ENCODE results near the gene AOC1.

Gene AOC1

DNA sequence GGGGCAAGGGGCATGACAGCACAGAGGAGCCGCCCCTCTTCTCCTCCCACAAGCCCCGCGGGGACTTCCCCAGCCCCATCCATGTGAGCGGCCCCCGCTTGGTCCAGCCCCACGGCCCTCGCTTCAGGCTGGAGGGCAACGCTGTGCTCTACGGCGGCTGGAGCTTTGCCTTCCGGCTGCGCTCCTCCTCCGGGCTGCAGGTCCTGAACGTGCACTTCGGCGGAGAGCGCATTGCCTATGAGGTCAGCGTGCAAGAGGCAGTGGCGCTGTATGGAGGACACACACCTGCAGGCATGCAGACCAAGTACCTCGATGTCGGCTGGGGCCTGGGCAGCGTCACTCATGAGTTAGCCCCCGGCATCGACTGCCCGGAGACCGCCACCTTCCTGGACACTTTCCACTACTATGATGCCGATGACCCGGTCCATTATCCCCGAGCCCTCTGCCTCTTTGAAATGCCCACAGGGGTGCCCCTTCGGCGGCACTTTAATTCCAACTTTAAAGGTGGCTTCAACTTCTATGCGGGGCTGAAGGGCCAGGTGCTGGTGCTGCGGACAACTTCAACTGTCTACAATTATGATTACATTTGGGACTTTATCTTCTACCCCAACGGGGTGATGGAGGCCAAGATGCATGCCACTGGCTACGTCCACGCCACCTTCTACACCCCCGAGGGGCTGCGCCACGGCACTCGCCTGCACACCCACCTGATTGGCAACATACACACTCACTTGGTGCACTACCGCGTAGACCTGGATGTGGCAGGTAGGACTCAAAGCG, 5.1 kb downstream of the AOC1 start:
- no peak for DNase-seq (ENCODE audit: low spot score)

DNA sequence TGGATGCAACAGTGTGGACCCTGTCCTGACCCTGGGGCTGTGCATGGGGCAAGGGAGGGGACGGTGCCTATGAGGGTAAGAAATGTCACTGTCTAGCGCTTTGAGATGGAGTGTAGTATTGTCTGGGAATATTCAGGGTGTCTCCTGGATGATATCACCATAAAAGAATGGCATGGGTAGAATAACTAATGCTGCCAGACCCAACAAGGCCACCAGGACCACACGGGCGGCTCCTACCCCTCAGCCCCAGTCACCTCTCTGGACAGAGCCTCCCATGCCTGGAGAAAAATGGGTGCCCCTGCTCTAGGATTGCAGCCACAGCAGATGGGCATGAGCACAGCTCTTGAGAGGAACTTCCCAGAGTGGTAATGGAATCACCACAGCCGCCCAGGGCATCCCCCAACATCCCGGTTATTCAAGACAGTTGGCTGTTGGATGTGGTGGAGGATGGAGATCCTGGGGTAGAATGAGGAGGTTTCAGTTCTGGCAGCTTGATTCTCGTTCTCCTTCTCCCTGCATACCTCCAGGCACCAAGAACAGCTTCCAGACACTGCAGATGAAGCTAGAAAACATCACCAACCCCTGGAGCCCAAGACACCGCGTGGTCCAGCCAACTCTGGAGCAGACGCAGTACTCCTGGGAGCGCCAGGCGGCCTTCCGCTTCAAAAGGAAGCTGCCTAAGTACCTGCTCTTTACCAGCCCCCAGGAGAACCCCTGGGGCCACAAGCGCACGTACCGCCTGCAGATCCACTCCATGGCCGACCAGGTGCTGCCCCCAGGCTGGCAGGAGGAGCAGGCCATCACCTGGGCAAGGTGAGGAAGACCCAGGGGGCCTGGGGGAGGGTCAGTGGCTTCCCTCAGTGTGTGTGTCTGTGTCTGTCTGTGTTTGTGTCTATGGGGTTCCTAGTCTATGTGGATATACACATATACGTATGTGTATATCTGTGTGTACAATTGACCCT, 6.2 kb downstream of the AOC1 start:
- DNase-seq (ENCODE audit: low spot score) = no peak

DNA sequence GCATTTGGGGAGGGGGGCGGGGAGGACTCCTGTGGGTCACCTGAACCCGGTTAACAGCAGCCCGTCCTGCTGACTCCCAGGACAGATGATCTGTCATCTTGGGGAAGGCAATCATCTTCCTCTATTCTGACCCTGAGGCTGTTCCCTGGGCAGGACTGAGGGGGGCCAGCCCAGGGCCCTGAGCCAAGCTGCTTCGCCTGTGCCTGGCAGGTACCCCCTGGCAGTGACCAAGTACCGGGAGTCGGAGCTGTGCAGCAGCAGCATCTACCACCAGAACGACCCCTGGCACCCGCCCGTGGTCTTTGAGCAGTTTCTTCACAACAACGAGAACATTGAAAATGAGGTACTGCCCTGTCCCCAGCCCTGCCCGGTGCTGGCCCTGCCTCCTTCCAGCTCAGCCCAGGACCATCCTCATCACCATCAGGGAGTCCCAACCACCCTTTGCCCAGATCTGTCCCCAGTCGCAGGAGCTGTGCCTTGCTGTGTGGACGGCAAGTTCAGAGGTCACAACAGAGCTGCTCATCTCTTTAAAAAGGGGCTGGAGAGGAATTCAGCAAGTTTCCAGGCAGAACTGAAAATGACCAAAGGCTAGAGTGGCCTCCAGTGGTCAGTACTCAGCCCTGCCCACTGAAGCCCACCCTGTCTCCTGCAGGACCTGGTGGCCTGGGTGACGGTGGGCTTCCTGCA, 8.1 kb downstream of the AOC1 start:
- no peak for DNase-seq (ENCODE audit: low spot score)

DNA sequence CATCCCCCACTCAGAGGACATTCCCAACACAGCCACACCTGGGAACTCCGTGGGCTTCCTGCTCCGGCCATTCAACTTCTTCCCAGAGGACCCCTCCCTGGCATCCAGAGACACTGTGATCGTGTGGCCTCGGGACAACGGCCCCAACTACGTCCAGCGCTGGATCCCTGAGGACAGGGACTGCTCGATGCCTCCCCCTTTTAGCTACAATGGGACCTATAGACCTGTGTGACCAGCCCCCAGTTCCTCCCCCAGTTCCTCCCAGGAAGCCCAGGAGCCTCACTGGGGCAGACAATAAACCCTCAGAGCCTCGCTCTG, 8.6 kb downstream of the AOC1 start:
- DNase-seq (ENCODE audit: low spot score) = no peak

DNA sequence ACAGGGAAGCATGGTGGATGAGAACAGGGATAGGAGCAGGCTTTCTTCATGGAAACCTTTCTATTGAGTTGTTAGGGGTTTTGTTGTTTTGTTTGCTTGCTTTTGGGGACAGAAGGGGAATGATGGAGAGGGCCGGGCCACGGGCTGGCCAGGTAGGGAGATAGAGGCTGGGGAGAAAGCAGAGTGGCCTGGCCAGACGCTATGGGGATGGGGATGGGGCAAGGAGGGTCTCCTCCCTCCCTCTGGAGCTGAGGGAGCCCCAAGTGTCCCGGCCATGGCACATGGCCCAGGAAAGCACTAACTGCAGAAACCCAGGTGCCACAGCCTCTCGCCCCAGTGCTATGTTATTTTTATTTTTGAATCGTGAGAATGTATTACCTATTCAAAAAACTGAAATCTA, 10.0 kb downstream of the AOC1 start:
- no peak for DNase-seq (ENCODE audit: low spot score)

DNA sequence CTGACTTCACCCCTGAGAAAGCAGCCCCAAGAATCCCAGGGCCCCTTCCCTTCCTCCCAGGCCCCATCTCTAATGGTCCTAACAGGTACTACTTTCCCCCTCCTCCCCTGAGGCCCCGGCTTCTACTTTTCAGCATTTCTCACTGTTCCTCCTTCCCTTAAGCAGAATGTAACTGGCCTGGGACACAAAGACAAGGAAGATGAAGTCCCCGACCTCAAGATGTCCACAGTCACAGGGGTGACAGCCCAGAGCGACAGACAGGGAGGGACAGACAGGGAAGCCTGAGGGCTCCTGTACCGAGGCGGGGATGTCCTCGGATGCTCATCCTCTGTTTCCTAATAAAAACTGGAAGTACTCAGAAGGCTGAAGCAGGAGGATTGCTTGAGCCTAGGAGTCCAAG, 11.6 kb downstream of the AOC1 start:
- no peak for DNase-seq (ENCODE audit: low spot score)

DNA sequence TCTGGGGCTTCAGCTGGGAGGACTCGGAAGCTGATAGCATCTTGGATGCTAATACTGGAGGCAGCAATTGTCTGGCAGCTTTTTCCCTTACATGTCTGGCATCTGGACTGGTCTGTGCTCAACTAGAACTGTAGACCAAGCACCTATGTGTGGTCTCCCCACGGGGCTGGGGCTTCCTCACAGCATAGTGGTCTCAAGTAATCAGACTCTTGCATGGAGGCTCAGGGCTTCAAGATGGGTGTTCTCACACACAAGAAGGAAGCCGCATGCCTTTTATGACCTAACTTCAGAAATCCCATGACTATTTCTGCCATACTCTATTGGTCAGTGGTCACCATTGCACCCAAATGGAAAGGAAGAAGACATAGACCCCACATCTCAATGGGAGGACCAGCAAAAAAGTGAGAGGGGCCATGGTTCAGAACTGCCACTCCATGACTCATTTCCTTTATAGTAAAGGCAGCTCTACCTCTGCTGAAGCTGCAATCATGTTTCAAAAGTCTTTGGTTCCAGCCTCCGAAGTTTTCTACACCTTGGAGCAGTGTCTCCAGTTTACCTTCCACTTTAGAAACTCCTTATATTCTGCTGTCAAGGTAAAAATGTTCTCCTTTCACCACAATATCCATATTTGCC, 14.7 kb downstream of the AOC1 start:
- no peak for DNase-seq (ENCODE audit: low spot score)

DNA sequence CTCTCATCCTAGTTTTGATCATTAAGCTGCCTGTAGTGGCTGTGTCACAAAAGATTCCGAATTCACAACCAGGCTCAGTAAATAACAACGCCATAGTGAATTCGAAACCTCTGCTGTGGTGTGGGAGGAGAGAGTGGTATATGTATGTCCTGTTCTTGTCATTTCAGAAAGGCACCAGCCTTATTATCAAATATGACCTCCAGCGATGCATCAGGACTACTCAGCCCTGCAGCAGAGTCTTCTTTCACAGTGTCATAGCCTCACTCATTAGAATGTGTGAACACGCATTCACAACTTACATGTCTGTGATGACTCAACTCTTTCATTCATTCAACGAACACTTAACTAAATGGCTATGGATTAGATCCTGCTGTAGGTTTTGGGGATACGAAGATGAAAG, 15.3 kb downstream of the AOC1 start:
- DNase-seq (ENCODE audit: low spot score) = no peak

DNA sequence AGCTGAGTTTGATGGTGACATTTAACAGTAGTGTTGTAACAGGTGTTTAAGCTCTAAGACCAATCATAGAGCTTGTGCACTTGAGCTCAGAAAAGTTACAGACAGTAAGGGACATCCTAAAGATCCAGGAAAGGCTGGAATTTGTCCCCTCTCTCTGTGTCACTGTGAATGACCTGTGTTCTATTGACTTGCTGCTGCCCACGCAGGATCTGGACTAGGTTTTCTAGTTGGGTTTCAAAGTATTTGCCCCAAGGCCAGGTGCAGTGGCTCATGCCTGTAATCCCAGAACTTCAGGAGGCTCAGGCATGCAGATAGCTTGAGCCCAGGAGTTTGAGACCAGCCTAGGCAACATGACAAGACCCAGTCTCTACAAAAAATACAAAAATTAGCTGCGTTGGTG, 17.1 kb downstream of the AOC1 start:
- DNase-seq (ENCODE audit: low spot score) = no peak

DNA sequence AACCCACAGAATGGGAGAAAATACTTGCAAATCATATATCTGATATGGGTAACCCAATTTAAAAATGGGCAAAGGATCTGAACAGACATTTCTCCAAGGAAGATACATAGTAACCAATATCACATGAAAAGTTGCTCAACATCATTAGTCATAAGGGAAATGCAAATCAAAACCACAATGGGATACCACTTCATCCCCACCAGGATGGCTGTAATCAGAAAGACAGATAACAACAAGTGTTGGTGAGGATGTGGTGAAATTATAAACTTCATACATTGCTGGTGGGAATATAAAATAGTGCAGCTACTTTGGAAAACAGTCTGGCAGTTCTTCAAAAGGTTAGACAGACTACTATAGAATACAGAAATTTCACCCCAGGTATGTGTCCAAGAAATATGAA, 19.3 kb downstream of the AOC1 start:
- no peak for DNase-seq (ENCODE audit: low spot score)

DNA sequence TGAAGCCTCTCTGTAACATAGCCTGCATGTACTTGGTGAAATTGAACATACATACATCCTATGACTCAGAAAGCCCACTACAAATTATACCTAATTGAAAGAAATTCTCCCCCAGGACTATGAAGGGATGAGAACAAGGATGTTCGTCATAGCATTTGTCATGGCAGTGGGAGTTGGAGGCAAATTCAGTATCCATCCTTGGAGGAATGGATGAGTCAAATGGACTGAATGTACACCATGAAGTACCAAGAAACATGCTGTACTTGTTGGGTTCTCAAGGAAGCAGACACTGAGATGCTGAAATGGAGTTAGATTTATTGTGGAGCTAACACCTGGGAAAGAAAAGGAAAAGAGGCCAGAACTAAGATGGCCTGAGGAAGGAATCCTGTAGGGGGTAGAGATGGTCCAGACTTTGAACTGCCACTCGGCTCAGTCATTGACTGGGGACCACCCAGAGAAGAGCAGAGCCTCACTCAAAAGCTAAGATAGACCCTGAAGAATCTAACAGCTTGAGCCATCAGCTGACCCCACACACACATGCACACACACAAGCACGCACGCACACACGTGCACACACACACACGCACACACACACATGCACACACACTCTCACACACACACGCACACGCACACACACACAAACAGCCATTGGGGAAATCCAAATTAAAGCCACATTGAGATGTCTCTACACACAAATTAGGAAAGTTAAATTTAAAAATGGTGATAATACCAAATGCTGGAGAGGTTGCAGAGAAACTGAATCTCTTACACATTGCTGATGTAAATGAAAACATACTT, 22.3 kb downstream of the AOC1 start:
- DNase-seq (ENCODE audit: low spot score) = no peak

DNA sequence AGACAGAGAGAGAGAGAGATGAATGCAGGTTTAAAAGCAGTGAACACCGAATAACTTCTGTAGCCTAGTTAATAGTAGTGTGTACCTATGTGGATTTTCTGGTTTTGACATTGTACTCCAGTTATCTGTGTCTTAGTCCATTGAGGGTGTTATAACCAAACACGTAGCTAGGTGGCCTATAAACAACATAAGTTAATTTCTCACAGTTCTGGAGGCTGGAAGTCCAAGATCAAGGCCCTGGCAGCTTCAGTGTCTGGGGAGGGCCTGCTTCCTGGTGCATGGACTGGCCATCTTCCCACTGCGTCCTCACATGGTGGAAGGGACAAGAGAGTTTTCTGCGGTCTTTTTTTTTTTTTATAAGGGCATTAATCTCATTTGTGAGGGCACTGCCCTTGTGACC, 23.5 kb downstream of the AOC1 start:
- DNase-seq (ENCODE audit: low spot score) = no peak

DNA sequence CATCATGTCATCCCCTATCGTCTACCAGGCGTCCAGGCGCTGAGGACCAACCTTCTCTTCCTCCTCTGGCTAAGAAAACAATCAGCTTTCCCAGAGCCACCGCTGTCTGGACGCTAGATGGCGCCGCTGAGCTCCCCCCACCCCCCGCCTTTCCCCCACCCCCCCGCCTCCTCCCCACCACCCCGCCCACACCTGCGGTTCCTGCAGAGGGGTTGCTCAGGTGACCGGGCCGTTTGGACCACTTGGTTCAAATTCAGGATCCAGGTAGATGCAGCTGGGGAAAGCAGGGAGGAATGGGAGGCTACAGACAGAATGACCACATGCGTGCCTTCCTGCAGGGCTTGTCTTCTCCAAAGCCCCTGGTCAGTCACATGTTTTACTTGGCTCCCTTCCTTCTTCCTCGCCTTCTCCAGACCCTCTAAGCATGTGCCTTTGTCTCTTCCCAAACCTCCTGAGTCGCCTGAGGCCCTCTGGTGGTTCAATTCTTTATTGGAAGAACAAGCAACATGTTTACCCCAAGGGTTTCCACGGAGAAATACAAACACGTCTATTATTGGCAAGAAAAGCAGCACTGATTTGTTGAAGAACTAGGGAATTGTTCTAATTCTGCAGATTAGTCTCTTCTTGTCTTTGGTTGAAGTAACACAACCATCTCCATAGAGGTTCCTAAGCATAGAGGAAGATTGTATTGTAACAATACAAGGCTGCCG, 24.7 kb downstream of the AOC1 start:
- DNase-seq (ENCODE audit: low spot score) = peak; percentile 40

DNA sequence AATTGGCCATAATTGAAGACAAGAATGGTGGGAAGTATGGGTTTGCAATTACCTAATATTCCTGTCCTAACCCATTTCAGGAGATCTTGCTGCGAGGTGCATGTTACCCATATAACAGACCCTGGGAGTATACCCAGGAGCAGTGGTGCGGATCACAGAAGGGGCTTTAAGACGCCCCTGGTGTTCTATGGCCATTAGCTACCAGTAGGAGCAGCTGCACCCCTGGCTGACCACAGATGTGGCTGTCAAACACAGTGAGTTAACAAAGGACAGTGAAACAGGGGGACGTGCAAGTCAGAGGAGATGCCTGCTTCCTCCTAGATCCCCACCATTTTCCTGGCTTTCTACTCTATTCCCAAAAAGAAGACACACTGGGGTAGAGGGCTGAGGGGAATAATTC, 25.2 kb downstream of the AOC1 start:
- no peak for DNase-seq (ENCODE audit: low spot score)

DNA sequence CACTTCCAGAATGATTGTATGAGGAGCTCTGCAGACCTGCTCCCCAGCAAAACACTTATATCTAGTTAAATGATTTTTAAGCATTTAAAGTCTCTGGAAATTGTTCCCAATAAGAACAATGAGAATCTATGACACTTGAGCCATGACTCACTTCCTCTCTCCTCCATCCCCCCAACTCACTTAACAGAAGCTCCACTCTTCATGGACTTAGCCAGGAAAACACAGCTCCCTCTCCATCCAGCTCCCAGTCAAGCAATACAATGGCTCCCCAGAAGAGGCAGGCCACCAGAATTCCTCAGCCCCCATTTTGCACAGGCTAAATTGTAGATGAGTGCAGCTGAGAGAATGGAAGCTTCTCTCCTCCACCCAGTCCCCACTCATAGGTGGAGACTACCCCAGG, 27.0 kb downstream of the AOC1 start:
- peak; percentile 80 for DNase-seq (ENCODE audit: low spot score)

DNA sequence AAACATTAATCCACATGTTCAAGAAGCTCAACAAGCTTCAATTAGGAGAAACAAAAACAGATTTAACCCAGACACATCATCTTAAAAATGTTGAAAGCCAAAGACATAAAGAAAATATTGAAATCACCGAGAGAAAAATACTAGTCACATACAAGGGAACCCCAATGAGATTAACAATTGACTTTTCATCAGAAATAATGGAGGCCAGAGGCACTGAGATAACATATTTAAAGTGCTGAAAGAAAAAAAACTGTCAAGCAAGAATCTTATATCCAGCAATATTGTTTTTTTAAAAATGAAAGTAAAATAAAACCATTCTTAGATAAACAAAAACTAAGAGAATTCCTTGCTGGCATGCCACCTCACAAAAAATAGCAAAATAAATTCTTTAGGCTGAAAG, 28.9 kb downstream of the AOC1 start:
- no peak for DNase-seq (ENCODE audit: low spot score)

DNA sequence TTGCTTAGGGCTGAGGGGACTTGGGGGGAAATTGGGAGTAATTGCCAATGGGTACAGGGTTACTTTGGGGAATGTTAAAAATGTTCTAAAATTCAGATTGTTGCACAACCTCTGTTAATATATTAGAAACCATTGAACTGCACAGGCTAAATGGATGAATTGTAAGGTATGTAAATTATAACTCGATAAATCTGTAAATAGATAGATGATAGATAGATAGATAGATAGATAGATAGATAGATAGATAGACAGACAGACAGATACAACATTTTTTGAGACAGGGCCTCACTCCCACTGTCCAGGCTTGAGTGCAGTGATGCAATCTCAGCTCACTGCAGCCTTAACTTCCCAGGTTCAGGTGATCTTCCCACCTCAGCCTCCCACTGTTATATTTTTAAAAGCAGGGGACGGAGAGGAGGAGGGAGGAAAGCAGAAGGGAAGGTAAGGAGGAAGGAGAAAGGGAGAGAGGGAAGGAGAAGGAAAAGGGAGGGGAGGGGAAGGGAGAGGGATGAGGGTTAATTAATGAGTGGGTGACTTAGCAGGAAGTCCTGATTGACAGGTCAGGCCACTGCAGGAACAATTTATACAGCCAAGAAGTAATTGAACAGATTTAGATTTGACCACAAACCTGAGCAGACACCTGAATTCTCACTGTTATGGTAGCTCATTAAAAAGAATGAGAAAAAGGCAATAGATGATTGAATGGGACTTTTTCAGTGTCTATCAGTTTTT, 38.7 kb downstream of the AOC1 start:
- no peak for DNase-seq (ENCODE audit: low spot score)

DNA sequence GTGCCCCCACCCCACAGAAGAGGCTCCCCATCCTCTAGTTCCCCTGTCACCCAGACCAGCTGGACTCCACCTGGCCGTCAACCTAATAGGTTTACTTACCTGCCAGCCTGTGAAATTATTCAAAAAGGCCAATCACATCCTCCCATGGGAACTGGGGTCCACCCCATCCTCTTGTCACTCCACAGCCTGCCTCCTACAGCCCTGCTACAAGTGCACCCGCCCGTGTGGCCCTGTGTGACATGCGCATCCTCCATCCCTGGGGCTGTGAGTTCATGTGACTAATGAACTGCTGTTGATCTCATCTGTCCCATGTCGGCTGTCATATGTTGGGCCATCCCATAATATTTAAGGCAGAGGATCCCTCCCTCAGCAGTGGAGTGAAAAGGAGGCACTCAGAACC, 39.4 kb downstream of the AOC1 start:
- no peak for DNase-seq (ENCODE audit: low spot score)

DNA sequence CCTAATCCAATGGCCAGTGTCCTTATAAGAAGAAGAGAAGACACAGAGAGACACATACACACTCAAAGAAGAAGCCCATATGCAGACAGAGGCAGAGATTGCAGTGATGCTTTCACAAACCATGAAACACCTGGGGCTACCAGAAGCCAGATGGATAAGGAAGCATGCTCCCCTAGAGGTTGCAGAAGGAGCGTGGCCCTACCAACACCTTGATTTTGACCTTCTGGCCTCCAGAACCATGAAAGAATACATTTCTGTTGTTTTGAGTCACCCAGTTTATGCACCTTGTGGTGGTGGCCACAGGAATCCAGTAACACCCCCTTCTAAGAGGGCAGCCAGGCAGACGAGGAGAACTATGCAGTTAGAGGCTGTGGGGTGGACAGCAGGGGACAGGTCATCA, 43.5 kb downstream of the AOC1 start:
- no peak for DNase-seq (ENCODE audit: low spot score)

DNA sequence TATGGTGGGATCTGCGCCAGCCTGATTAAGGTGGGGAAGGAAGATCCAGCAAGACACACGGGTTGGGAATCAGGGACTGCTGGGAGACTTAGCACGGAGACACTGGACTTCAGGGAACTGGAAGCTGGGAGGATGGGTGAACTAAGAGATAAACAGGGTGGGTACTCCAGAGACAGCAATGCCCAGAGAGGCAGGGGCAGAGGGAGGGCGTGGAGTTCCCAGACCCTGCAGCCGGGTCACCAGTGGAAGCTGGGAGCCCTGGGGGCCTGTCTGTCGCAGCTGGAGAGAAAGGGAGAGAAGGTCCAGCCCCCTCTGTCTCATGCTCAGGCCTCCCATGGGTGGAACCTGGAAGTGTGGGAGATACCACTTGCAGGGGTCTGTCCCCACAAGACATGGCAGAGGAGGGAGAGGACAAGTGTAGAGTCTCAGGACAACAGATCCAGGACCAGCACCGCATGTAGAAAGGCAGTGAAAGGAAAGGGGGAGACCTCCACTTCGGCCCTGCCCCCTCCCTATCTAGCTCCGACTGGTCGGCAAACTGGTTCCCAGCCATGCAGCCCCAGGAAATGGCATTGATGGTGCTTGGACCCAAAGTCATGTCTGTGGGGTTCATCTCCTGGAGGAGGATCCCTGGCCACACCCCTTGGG, 44.4 kb downstream of the AOC1 start:
- no peak for DNase-seq (ENCODE audit: low spot score)
